ENCODE results near the gene ANKMY2.

DNA sequence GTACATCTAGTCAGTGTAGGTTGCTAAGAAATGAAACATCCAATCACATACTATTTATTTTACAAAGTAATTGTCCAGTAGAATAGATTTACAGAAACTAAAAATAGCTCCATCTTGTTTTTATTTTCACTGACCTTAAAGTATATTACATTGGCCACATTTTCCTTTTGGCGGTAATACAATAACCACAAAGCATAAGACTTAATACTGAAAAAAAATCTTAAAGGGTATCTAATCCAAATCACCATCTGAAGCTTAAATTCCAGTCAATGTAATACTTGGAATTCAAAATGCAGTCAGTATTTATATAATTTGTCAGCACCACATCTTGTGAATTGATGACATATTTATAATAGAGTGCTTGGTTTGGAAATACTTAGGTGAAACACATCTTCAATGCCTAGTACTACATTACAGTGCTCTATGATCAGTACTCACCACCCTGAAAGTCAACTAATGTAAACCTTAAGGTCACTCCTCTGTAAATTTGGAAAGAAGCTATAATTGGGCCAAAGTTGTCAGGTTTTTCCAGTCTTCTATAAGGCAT lies 8.9 kb downstream of the ANKMY2 start:
- TF ChIP-seq POLR2A (IDR thresholded peaks at IDR 0.05; ENCODE audit: low read depth, low read length) (no peak), TAF1 (IDR thresholded peaks at IDR 0.05; ENCODE audit: borderline replicate concordance, low read depth, low read length) (no peak), POLR2AphosphoS5 (IDR thresholded peaks at IDR 0.05; ENCODE audit: low read depth, low read length) (no peak)
